ENCODE data around the gene CDK5R1. TPM values are rescaled to one million over a fixed set of nuclear protein-coding genes. Genes with fewer than 3 reads are reported as not detected.
"Not testable (repeated sequence)": the region's sequence is repeated elsewhere in the genome, so short reads cannot be mapped to it uniquely, and the experiment has no call there.

Gene CDK5R1
- total RNA-seq, 1 donor: 1.4 TPM

GRCh38 chr17:32519228-32520103 is 32.7 kb downstream of the CDK5R1 start:
- DNase-seq (ENCODE audit: low read depth): peak; percentile 4
- H3K4me3 ChIP-seq (ENCODE audit: low read depth, low read length): peak overlapping the region; percentile 49
- no peak for TF ChIP-seq CTCF (IDR thresholded peaks at IDR 0.05; ENCODE audit: insufficient read depth, low read length)

GRCh38 chr17:32520104-32520701 is 33.4 kb downstream of the CDK5R1 start:
- DNase-seq (ENCODE audit: low read depth): no peak
- TF ChIP-seq CTCF (IDR thresholded peaks at IDR 0.05; ENCODE audit: insufficient read depth, low read length): no peak
- H3K4me3 ChIP-seq (ENCODE audit: low read depth, low read length): no peak overlapping the region

- no peak for TF ChIP-seq CTCF (IDR thresholded peaks at IDR 0.05; ENCODE audit: insufficient read depth, low read length)
- no peak for DNase-seq (ENCODE audit: low read depth)
- no peak overlapping the region for H3K4me3 ChIP-seq (ENCODE audit: low read depth, low read length)
Observed at GRCh38 chr17:32520737-32521404, 34.1 kb downstream of the CDK5R1 start.

GRCh38 chr17:32523017-32523680 is 36.4 kb downstream of the CDK5R1 start:
- H3K4me3 ChIP-seq (ENCODE audit: low read depth, low read length): no peak overlapping the region
- no peak for TF ChIP-seq CTCF (IDR thresholded peaks at IDR 0.05; ENCODE audit: insufficient read depth, low read length)
- DNase-seq (ENCODE audit: low read depth): no peak

- no peak overlapping the region for H3K4me3 ChIP-seq (ENCODE audit: low read depth, low read length)
- no peak for TF ChIP-seq CTCF (IDR thresholded peaks at IDR 0.05; ENCODE audit: insufficient read depth, low read length)
- DNase-seq (ENCODE audit: low read depth): no peak
Observed at GRCh38 chr17:32523827-32524552, 37.2 kb downstream of the CDK5R1 start.

- not testable (repeated sequence) for H3K4me3 ChIP-seq (ENCODE audit: low read depth, low read length); DNase-seq (ENCODE audit: low read depth)
Observed at GRCh38 chr17:32524553-32524880, 37.7 kb downstream of the CDK5R1 start.

All from fibroblast of the aortic adventitia (primary cell).